OCI-LY1 (cell line): ENCODE measurements around the gene SALL2.
A peak's percentile ranks its signal among the peaks of the same experiment; 100 is the strongest.

Experiments used
- H2AFZ ChIP-seq: fragments of 200-600 bp; sonication (generic), shearing (Covaris generic); 2 replicates; pipeline ENCODE4 v1.6.0; 2014; ENCODE audit warnings: antibody characterized with exemption, mild to moderate bottlenecking, low read length
- H3F3A ChIP-seq: fragments of 200-600 bp; sonication (generic), shearing (Covaris generic); 2 replicates; pipeline ENCODE4 v1.6.0; 2014; ENCODE audit warnings: mild to moderate bottlenecking, antibody characterized with exemption, low read length, moderate library complexity; ENCODE audit not compliant: insufficient read depth
- H3K27ac ChIP-seq: fragments of 200-600 bp; sonication (generic); 2 replicates; pipeline ENCODE4 v1.5.1; 2014; ENCODE audit warnings: low read length, mixed run types, mild to moderate bottlenecking, low read depth; ENCODE audit not compliant: poor library complexity, severe bottlenecking
- H3K27me3 ChIP-seq: fragments of 200-600 bp; sonication (generic); 2 replicates; pipeline ENCODE4 v1.6.0; 2014; ENCODE audit warnings: antibody characterized with exemption, mild to moderate bottlenecking, low read length, moderate library complexity; ENCODE audit not compliant: insufficient read depth
- H3K36me3 ChIP-seq: fragments of 200-600 bp; sonication (generic); 2 replicates; pipeline ENCODE4 v1.6.1; 2014; ENCODE audit warnings: mild to moderate bottlenecking, antibody characterized with exemption, low read length, moderate library complexity, mixed read lengths; ENCODE audit not compliant: insufficient read depth
- H3K4me1 ChIP-seq: fragments of 200-600 bp; sonication (generic); 2 replicates; pipeline ENCODE4 v1.5.1; 2014; ENCODE audit warnings: mild to moderate bottlenecking, low read length, moderate library complexity; ENCODE audit not compliant: insufficient read depth, severe bottlenecking
- H3K4me2 ChIP-seq: fragments of 200-600 bp; sonication (generic), shearing (Covaris generic); 2 replicates; pipeline ENCODE4 v1.6.1; 2014; ENCODE audit warnings: low read length
- H3K4me3 ChIP-seq: fragments of 200-600 bp; sonication (generic); 2 replicates; pipeline ENCODE4 v1.5.1; 2014; ENCODE audit warnings: low read length, low read depth, mild to moderate bottlenecking, mixed read lengths; ENCODE audit not compliant: poor library complexity, severe bottlenecking
- H3K79me2 ChIP-seq: fragments of 200-600 bp; shearing (Covaris generic); 2 replicates; pipeline ENCODE4 v1.6.1; 2016; ENCODE audit warnings: mixed run types, low read length, mixed read lengths; ENCODE audit not compliant: insufficient read depth
- H3K9ac ChIP-seq: fragments of 200-600 bp; sonication (generic), shearing (Covaris generic); 2 replicates; pipeline ENCODE4 v1.6.1; 2014; ENCODE audit warnings: mild to moderate bottlenecking, low read length, mixed read lengths
- H3K9me2 ChIP-seq: fragments of 200-600 bp; sonication (generic), shearing (Covaris generic); 2 replicates; pipeline ENCODE4 v1.6.1; 2014; ENCODE audit warnings: low read depth, mild to moderate bottlenecking, low read length, mixed read lengths
- H3K9me3 ChIP-seq: fragments of 200-600 bp; shearing (Covaris generic); 2 replicates; pipeline ENCODE4 v1.6.1; 2014; ENCODE audit warnings: low read length, mixed read lengths
- H4K20me1 ChIP-seq: fragments of 200-600 bp; sonication (generic), shearing (Covaris generic); 2 replicates; pipeline ENCODE4 v1.6.0; 2016; ENCODE audit warnings: mild to moderate bottlenecking, low read length; ENCODE audit not compliant: insufficient read depth
- CTCF ChIP-seq: fragments of 200-600 bp; sonication (generic), shearing (Covaris generic); IDR thresholded peaks from 2 replicates; pipeline ENCODE4 v1.5.1; 2017; ENCODE audit warnings: mild to moderate bottlenecking, antibody characterized with exemption, low read length, moderate library complexity, mixed read lengths
- EZH2 ChIP-seq: fragments of 200-600 bp; sonication (generic), shearing (Covaris generic); IDR thresholded peaks from 2 replicates; pipeline ENCODE4 v1.8.0; 2017; ENCODE audit warnings: borderline replicate concordance, mixed run types, mild to moderate bottlenecking, antibody characterized with exemption, low read length, moderate library complexity, mixed read lengths

Gene SALL2

GRCh38 chr14:21486640-21487087 is 39.5 kb downstream of the SALL2 start:
- Histone ChIP-seq H3K4me2 (no peak overlapping the region), H3K4me3 (no peak overlapping the region), H3K79me2 (0 out of 2 replicates have a peak, but pooled peaks cover 10% of the 10 kb centered on the region), H4K20me1 (no peaks in the 10 kb centered on the region), H3K36me3 (peaks cover 50% of the 10 kb centered on the region), H2AFZ (no peak overlapping the region), H3K9me2 (no peaks in the 10 kb centered on the region), H3K27ac (no peak overlapping the region), H3K4me1 (no peaks in the 10 kb centered on the region), H3K27me3 (no peaks in the 10 kb centered on the region), H3K9me3 (no peaks in the 10 kb centered on the region), H3F3A (no peaks in the 10 kb centered on the region), H3K9ac (no peak overlapping the region)
- TF ChIP-seq EZH2 (no peak), CTCF (no peak)

- H3K79me2 ChIP-seq, result peaks cover 21% of the 10 kb centered on the region
- no peaks in the 10 kb centered on the region for H3K27me3 ChIP-seq
- H2AFZ ChIP-seq, result peak within 1 kb of the TSS; percentile 60
- H3K9me3 ChIP-seq, result no peaks in the 10 kb centered on the region
- no peaks in the 10 kb centered on the region for H3K9me2 ChIP-seq
- peak within 1 kb of the TSS; percentile 95 for H3K9ac ChIP-seq
- peak within 1 kb of the TSS; percentile 99 for H3K4me2 ChIP-seq
- no peaks in the 10 kb centered on the region for H3F3A ChIP-seq
- peak within 1 kb of the TSS; percentile 94 for H3K4me3 ChIP-seq
- H3K27ac ChIP-seq, result peak within 1 kb of the TSS; percentile 56
- H3K4me1 ChIP-seq, result peaks cover 21% of the 10 kb centered on the region
- TF ChIP-seq CTCF (peak; percentile 92), EZH2 (no peak)
- no peaks in the 10 kb centered on the region for H4K20me1 ChIP-seq
- peaks cover 18% of the 10 kb centered on the region; the same call in 1 of the 2 replicates for H3K36me3 ChIP-seq
Measured at GRCh38 chr14:21476925-21477681, 49.0 kb downstream of the SALL2 start, which contains the start of the genes RAB2B and TOX4. Gene RAB2B, minus strand, starts transcription at chr14:21476959. Its CDS starts 87 bp downstream, at chr14:21476872. Gene TOX4, plus strand, starts transcription at chr14:21477195. Its CDS starts 84 bp downstream, at chr14:21477279.

- TF ChIP-seq EZH2, result no peak
- TF ChIP-seq CTCF, result no peak
- peak overlapping the region; percentile 84 for H3K4me2 ChIP-seq
- no peaks in the 10 kb centered on the region for H4K20me1 ChIP-seq
- H3K27me3 ChIP-seq, result no peaks in the 10 kb centered on the region
- H3K27ac ChIP-seq, result peak overlapping the region; percentile 56
- peaks cover 21% of the 10 kb centered on the region for H3K4me1 ChIP-seq
- H2AFZ ChIP-seq, result peak overlapping the region; percentile 60; the same call in 1 of the 2 replicates
- no peaks in the 10 kb centered on the region for H3K9me3 ChIP-seq
- peak overlapping the region; percentile 80 for H3K9ac ChIP-seq
- no peaks in the 10 kb centered on the region for H3F3A ChIP-seq
- H3K79me2 ChIP-seq, result peaks cover 18% of the 10 kb centered on the region
- H3K36me3 ChIP-seq, result peaks cover 18% of the 10 kb centered on the region; the same call in 1 of the 2 replicates
- H3K4me3 ChIP-seq, result peak overlapping the region; percentile 94
- H3K9me2 ChIP-seq, result no peaks in the 10 kb centered on the region
Measured at GRCh38 chr14:21476523-21476924, 49.6 kb downstream of the SALL2 start.
